ENCODE data around the gene ASCL3. TPM values are rescaled to one million over a fixed set of nuclear protein-coding genes. Genes with fewer than 3 reads are reported as not detected.
"Not testable (repeated sequence)": the region's sequence is repeated elsewhere in the genome, so short reads cannot be mapped to it uniquely, and the experiment has no call there.

ASCL3 gene
- total RNA-seq, 3 donors from 2014 or later: not detected

DNA sequence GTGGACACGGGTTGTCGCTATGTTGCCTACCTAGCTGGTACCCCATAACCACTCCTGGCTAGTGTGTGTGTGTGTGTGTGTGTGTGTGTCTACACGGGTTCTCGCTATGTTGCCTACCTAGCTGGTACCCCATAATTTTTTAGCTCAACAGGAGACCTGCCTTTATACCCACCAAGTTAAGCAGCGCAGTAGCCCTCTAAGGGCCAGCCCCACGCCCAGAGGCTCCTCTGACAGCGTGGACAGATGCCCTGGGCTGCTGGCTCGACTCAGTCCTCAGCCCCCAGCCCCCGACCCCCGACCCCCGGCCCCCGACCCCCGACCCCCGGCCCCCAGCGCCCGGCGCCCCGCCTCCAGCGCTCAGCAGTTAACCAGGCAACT, 32.2 kb downstream of the ASCL3 start:
- intact Hi-C loops (cut with DNase I; ENCODE audit: low total_unique reads): no loop called here

DNA sequence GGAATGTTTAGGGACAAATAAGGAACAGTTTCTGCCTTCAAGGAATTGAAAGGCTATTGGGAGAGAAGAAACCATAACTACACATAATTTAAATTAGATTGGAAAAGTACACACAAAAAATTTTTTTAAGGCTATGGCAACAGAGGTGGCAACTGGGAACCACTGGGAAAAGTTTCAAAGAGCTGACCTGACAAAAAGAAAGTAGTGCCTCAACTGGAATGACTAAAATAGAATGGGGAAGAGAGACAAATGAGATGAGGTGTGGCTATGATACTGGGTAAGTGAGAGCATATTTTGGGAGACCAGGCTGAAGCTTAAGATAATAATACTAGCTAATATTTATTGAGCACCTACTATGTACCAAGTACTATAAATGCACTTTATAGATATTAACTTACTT, 34.7 kb downstream of the ASCL3 start:
- no peaks in the 10 kb centered on the region for H3K9me3 ChIP-seq
- no peak for DNase-seq (ENCODE audit: low spot score in 2 of 2)
- intact Hi-C loops (cut with DNase I; ENCODE audit: low total_unique reads): no loop called here
- no peaks in the 10 kb centered on the region for H3K4me1 ChIP-seq
- no peaks in the 10 kb centered on the region for H3K27me3 ChIP-seq
- TF ChIP-seq POLR2AphosphoS5 (IDR thresholded peaks at IDR 0.05) (no peak), POLR2A (IDR thresholded peaks at IDR 0.05) (no peak)
- TF ChIP-seq, protein P1, sequence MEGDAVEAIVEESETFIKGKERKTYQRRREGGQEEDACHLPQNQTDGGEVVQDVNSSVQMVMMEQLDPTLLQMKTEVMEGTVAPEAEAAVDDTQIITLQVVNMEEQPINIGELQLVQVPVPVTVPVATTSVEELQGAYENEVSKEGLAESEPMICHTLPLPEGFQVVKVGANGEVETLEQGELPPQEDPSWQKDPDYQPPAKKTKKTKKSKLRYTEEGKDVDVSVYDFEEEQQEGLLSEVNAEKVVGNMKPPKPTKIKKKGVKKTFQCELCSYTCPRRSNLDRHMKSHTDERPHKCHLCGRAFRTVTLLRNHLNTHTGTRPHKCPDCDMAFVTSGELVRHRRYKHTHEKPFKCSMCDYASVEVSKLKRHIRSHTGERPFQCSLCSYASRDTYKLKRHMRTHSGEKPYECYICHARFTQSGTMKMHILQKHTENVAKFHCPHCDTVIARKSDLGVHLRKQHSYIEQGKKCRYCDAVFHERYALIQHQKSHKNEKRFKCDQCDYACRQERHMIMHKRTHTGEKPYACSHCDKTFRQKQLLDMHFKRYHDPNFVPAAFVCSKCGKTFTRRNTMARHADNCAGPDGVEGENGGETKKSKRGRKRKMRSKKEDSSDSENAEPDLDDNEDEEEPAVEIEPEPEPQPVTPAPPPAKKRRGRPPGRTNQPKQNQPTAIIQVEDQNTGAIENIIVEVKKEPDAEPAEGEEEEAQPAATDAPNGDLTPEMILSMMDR (IDR thresholded peaks at IDR 0.05): no peak
- H3K27ac ChIP-seq: no peak overlapping the region
- H3K36me3 ChIP-seq: no peaks in the 10 kb centered on the region
- H3K4me3 ChIP-seq: no peak overlapping the region

More for the DNA sequence above, 32.2 kb downstream of the ASCL3 start:
- Histone ChIP-seq H3K27me3 (no peaks in the 10 kb centered on the region), H3K9me3 (no peaks in the 10 kb centered on the region), H3K36me3 (no peaks in the 10 kb centered on the region), H3K4me3 (peak overlapping the region; percentile 89 to 93 (median 91)), H3K4me1 (no peaks in the 10 kb centered on the region), H3K27ac (peak overlapping the region; percentile 86 to 95)
- no peak for DNase-seq (ENCODE audit: low spot score in 2 of 2)
- TF ChIP-seq POLR2AphosphoS5 (IDR thresholded peaks at IDR 0.05) (no peak), POLR2A (IDR thresholded peaks at IDR 0.05) (no peak)
- TF ChIP-seq, protein P1 (IDR thresholded peaks at IDR 0.05): no peak

- no peaks in the 10 kb centered on the region for H3K36me3 ChIP-seq
- intact Hi-C loops (cut with DNase I; ENCODE audit: low total_unique reads): no loop called here
- H3K4me3 ChIP-seq: no peak overlapping the region
- no peaks in the 10 kb centered on the region for H3K27me3 ChIP-seq
- H3K9me3 ChIP-seq: no peaks in the 10 kb centered on the region
- H3K4me1 ChIP-seq: no peaks in the 10 kb centered on the region
- TF ChIP-seq POLR2A (IDR thresholded peaks at IDR 0.05): no peak
- TF ChIP-seq, protein P1 (IDR thresholded peaks at IDR 0.05): no peak
- no peak for TF ChIP-seq POLR2AphosphoS5 (IDR thresholded peaks at IDR 0.05)
- no peak overlapping the region for H3K27ac ChIP-seq
- DNase-seq (ENCODE audit: low spot score in 2 of 2): no peak
Measured at GRCh38 chr11:8907116-8907515, 35.7 kb downstream of the ASCL3 start.

DNA sequence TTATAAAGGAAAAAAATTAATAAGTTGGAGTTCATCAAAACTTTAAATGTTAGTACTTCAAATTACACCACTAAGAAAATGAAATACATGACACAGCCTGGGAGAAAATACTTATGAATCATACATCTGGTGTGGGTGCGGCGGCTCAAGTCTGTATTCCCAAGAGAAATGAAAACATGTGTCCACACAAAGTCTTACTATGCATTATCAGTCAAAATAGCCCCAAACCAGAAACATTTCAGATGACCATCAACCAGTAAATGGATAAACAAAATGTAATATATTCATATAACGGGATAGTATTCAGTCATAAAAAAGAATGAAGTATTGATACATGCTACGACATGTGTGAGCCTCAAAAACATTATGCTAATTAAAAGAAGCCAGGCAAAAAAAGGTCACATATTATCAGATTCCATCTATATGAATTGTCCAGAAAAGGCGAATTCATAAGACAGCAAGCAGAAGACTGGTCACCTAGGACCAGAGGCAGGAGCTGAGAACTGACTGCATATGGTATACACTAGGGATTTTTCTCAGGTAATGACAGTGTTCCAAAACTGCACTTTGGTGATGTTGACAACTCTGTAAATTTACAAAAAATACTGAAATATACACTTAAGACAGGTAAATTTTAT, 37.2 kb downstream of the ASCL3 start:
- H3K27ac ChIP-seq: no peak overlapping the region
- H3K36me3 ChIP-seq: no peaks in the 10 kb centered on the region
- TF ChIP-seq POLR2AphosphoS5 (IDR thresholded peaks at IDR 0.05) (no peak), POLR2A (IDR thresholded peaks at IDR 0.05) (no peak)
- TF ChIP-seq, protein P1 (IDR thresholded peaks at IDR 0.05): no peak
- intact Hi-C loops (cut with DNase I; ENCODE audit: low total_unique reads): no loop called here
- H3K4me3 ChIP-seq: no peak overlapping the region
- H3K9me3 ChIP-seq: no peaks in the 10 kb centered on the region
- H3K27me3 ChIP-seq: no peaks in the 10 kb centered on the region
- DNase-seq (ENCODE audit: low spot score in 2 of 2): no peak
- no peaks in the 10 kb centered on the region for H3K4me1 ChIP-seq

DNA sequence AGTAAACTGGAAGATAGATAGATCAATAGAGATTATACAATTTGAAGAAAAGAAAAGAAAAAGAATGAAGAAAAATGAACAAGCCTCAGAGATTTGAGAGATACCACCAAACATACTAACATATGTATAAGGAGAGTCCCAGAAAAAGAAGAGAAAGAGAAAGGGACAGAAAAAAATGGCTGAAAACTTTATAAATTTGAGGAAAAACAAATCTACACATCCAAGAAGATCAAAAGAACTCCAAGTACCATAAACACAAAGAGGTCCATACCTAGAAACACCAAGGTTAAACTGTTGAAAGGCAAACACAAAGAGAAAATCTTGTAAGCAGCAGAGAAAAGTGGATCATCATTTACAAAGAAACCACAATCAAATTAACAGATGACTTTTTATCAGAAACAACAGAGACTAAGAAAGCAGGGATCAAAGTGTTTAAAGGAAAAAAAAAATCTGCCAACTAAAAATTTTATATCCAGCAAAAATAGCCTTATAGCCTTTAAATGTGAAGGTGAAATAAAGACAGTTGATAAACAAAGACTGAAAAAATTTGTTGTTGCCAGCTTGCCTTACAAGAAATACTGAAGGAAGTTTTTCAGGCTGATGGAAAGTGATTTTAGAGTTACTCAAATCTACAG, 43.6 kb downstream of the ASCL3 start:
- Histone ChIP-seq H3K27ac (no peak overlapping the region), H3K4me3 (no peak overlapping the region), H3K4me1 (no peaks in the 10 kb centered on the region), H3K36me3 (no peaks in the 10 kb centered on the region), H3K27me3 (no peaks in the 10 kb centered on the region), H3K9me3 (peaks cover 3 to 9% of the 10 kb centered on the region in 2 donors)
- intact Hi-C loops (cut with DNase I; ENCODE audit: low total_unique reads): no loop called here
- TF ChIP-seq, protein P1 (IDR thresholded peaks at IDR 0.05): no peak
- TF ChIP-seq POLR2AphosphoS5 (IDR thresholded peaks at IDR 0.05) (no peak), POLR2A (IDR thresholded peaks at IDR 0.05) (no peak)
- no peak for DNase-seq (ENCODE audit: low spot score in 2 of 2)

DNA sequence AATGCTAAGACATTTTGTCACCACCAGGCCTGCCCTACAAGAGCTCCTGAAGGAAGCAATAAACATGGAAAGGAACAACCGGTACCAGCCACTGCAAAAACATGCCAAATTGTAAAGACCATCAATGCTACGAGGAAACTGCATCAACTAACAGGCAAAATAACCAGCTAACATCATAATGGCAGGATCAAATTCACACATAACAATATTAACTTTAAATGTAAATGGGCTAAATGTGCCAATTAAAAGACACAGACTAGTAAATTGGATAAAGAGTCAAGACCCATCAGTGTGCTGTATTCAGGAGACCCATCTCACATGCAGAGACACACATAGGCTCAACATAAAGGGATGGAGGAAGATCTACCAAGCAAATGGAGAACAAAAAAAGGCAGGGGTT, 51.6 kb downstream of the ASCL3 start:
- H3K27me3 ChIP-seq; H3K27ac ChIP-seq; H3K36me3 ChIP-seq; intact Hi-C loops (cut with DNase I; ENCODE audit: low total_unique reads); H3K4me1 ChIP-seq; DNase-seq (ENCODE audit: low spot score in 2 of 2); H3K4me3 ChIP-seq; H3K9me3 ChIP-seq: not testable (repeated sequence)

Measured in breast epithelium (tissue), 4 donors.